Gastrocnemius medialis (tissue), 4 donors: Measurements from ENCODE around the gene RTEL1. TPM values are rescaled to one million over a fixed set of nuclear protein-coding genes. Genes with fewer than 3 reads are reported as not detected.

ENCODE experiments used
- ATAC-seq, 2 donors: fragments of 150-250 bp; one replicate each; pipeline ENCODE4 v1.9.1; 2016
- DNase-seq, 2 donors: peaks; one replicate each; pipeline ENCODE4 v3.0.0-alpha.2; 2019
- H3K27ac ChIP-seq, 4 donors: fragments of 200-600 bp; sonication (generic); 1 replicate in 1 of 4; 2 replicates in 3 of 4; pipeline ENCODE4 v1.5.1; 2016 to 2018; ENCODE audit warnings: mild to moderate bottlenecking in 2 of 4, moderate library complexity in 1 of 4
- H3K27me3 ChIP-seq, 3 donors: fragments of 200-600 bp; sonication (generic) in 2 of 3; 1 replicate in 1 of 3; 2 replicates in 2 of 3; pipeline versions ENCODE4 v1.5.1 to v1.6.0; 2016 to 2019; ENCODE audit warnings: mild to moderate bottlenecking in 1 of 3, moderate library complexity in 1 of 3
- H3K36me3 ChIP-seq, 2 donors: fragments of 200-600 bp; sonication (generic) in 1 of 2; one replicate each; pipeline ENCODE4 v1.5.1; 2017 to 2018
- H3K4me1 ChIP-seq, 2 donors: fragments of 200-600 bp; sonication (generic) in 1 of 2; one replicate each; pipeline ENCODE4 v1.5.1; 2016 to 2017; ENCODE audit warnings: mild to moderate bottlenecking in 2 of 2
- H3K4me3 ChIP-seq, 4 donors: fragments of 200-600 bp; sonication (generic) in 3 of 4; 1 replicate in 1 of 4; 2 replicates in 3 of 4; pipeline ENCODE4 v1.5.1; 2016 to 2019; ENCODE audit warnings: mild to moderate bottlenecking in 2 of 4
- H3K9me3 ChIP-seq, 3 donors: fragments of 200-600 bp; sonication (generic) in 2 of 3; 1 replicate in 1 of 3; 2 replicates in 2 of 3; pipeline ENCODE4 v1.5.1; 2016 to 2019
- POLR2A ChIP-seq, 2 donors: fragments of 450-650 bp; IDR thresholded peaks; one replicate each; pipeline ENCODE4 v1.6.1; 2017; ENCODE audit warnings: antibody characterized with exemption in 2 of 2, mild to moderate bottlenecking in 2 of 2, moderate library complexity in 2 of 2
- in situ Hi-C, 4 donors: fragments of 200-750 bp; cut with MboI; loops; one replicate each; pipeline versions ENCODE4 v1.15.0 to v1.8.0; 2017; ENCODE audit warnings: low sequenced_read_pairs in 4 of 4
- intact Hi-C: fragments of 100-400 bp; cut with DNase I; formaldehyde crosslinking; loops from one replicate; pipeline ENCODE4 v1.15.1; 2023; ENCODE audit warnings: low total_unique reads
- total RNA-seq, 4 donors: library from RNA; depleted of rRNA; stranded (reverse); fragments of >200 nt; gene quantifications; one replicate each; pipeline versions ENCODE4 v1.1.0 to v1.2.3, GENCODE V29; 2016
- TF ChIP-seq, protein P1 (sequence below), 5 experiments: fragments of 450-650 bp in 3 of 5; fragments of 200-600 bp in 2 of 5; sonication (generic) in 2 of 5; IDR thresholded peaks in 4 of 5; conservative IDR thresholded peaks in 1 of 5; 1 replicate in 4 of 5; 2 replicates in 1 of 5; pipeline ENCODE4 v1.5.1; 2016 to 2019; ENCODE audit warnings: antibody characterized with exemption in 5 of 5, mild to moderate bottlenecking in 3 of 5, moderate library complexity in 3 of 5

RTEL1 gene
- total RNA-seq, 4 donors from 2014 or later: 2.4 to 9.1 (median 6.0) TPM

DNA sequence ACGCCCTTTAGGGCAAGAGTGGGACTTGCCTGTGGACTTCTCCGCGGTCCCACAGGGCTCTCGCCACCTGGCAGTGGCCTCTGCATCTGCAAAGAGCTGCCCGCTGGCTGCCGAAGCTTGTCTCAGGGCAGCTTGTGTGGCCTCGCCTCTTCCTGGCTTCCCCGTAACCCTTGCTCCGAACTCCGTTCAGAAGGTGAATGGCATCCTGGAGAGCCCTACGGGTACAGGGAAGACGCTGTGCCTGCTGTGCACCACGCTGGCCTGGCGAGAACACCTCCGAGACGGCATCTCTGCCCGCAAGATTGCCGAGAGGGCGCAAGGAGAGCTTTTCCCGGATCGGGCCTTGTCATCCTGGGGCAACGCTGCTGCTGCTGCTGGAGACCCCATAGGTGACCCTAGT, 3.0 kb downstream of the RTEL1 start:
- DNase-seq: no peak
- Histone ChIP-seq H3K4me3 (no peak overlapping the region), H3K9me3 (no peaks in the 10 kb centered on the region), H3K4me1 (peaks cover 18 to 22% of the 10 kb centered on the region in 2 donors), H3K36me3 (peaks cover 0 to 22% of the 10 kb centered on the region in 2 donors), H3K27ac (no peak overlapping the region), H3K27me3 (no peaks in the 10 kb centered on the region)
- no peak for TF ChIP-seq POLR2A (IDR thresholded peaks at IDR 0.05)
- TF ChIP-seq, protein P1, sequence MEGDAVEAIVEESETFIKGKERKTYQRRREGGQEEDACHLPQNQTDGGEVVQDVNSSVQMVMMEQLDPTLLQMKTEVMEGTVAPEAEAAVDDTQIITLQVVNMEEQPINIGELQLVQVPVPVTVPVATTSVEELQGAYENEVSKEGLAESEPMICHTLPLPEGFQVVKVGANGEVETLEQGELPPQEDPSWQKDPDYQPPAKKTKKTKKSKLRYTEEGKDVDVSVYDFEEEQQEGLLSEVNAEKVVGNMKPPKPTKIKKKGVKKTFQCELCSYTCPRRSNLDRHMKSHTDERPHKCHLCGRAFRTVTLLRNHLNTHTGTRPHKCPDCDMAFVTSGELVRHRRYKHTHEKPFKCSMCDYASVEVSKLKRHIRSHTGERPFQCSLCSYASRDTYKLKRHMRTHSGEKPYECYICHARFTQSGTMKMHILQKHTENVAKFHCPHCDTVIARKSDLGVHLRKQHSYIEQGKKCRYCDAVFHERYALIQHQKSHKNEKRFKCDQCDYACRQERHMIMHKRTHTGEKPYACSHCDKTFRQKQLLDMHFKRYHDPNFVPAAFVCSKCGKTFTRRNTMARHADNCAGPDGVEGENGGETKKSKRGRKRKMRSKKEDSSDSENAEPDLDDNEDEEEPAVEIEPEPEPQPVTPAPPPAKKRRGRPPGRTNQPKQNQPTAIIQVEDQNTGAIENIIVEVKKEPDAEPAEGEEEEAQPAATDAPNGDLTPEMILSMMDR (IDR thresholded peaks at IDR 0.05 in 4 of 5, conservative IDR thresholded peaks at IDR 0.05 in 1 of 5): no peak
- no peak for ATAC-seq
- in situ Hi-C loops (no loop called here), intact Hi-C loops (no loop called here)

DNA sequence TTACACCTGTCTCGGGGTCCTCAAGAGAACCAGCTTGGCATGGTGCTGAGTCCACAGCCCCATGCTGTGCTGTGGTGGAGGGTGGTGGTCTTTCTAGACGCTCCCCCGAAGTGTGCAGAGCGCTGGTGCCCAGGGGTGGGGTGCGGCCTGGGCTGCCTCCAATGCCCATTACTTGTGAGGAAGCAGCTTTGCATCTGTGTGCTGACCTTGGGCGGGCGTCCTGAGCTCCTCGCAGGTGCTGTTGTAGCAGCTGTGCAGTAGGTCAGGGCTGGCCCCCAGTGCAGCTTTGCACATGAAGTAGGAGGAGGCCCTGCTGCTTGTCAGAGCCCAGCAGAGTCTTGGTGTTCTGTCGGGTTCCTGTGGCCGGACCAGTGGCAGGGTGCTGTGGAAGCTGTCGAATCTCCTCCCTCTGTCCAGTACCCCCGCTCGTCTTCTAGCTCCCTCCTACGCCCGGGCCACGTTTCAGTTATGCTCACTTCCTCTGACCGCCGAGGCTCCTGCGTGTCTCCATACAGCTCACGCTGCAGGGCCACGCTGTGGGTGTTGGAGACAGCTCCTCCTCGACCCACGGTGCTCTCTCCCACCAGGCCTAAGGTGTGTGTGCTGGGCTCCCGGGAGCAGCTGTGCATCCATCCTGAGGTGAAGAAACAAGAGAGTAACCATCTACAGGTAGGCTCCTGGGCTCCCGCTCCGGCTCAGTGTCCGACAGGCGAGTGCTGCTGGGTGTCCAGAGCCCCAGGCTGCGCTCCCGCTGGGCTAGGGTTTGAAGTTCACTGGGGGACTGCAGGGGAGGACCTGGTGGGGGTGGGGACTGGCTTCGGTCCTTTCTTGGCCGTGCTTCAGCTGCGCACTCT, 4.1 kb downstream of the RTEL1 start:
- TF ChIP-seq POLR2A (IDR thresholded peaks at IDR 0.05): no peak
- TF ChIP-seq, protein P1 (IDR thresholded peaks at IDR 0.05 in 4 of 5, conservative IDR thresholded peaks at IDR 0.05 in 1 of 5): no peak
- peaks cover 0 to 26% of the 10 kb centered on the region in 2 donors for H3K36me3 ChIP-seq
- ATAC-seq (no peak), DNase-seq (no peak)
- H3K4me1 ChIP-seq: peaks cover 12 to 18% of the 10 kb centered on the region in 2 donors
- intact Hi-C loops: no loop called here
- no peak overlapping the region for H3K27ac ChIP-seq
- no peaks in the 10 kb centered on the region for H3K27me3 ChIP-seq
- no peaks in the 10 kb centered on the region for H3K9me3 ChIP-seq
- in situ Hi-C loops: no loop called here
- H3K4me3 ChIP-seq: no peak overlapping the region

DNA sequence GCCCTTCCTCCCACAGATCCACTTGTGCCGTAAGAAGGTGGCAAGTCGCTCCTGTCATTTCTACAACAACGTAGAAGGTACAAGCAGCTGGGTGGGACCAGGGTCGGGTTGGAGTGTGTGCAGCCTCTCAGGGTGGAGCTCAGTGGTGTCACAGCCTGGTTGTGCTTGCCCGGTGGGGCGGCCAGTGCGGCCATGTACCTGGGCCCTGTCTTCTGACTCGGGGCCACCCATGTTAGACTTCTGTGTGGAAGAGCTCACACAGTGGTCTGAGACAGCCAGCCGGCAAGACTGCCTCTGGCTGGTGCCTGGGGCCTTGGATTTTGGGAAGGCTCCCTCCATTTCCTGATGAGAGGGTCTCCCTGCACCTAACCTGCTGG, 4.7 kb downstream of the RTEL1 start:
- H3K9me3 ChIP-seq: no peaks in the 10 kb centered on the region

DNA sequence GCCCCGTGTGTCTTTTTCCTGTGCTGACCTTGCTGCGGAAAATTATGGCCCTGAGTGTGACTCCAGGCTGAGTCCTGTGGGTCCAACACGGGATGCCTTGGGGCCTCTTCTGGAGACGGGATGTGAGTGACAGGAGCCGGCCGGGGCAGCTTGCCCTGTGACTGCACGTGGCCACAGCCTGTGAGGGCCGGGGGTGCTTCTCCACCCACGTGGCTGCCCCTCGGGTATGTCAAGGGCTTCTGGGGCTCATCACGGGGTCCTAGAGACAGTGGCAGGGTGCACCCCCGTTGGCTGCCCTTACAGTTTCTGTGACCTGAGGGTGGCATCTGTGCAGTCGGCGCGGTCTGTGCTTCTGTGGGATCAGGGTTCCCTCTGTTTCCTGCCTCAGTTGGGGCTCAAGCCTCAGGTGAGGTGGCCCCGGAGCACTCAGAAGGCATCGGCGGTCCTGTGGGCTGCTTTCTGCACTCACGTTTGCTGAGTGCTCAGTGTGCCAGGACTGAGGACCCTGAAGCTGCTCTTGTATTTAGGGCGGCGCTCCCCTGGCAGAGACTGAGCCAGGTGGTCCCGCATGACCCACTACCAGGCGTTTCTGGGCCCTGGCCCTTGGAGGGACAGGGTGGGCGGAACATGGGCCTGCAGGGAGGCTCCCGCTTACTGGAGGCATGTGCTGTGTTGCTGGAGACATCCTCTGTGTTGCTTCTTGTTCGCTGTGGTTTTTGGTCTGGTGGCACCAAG, 5.4 kb downstream of the RTEL1 start:
- intact Hi-C loops (no loop called here), in situ Hi-C loops (no loop called here)
- ATAC-seq: no peak
- no peak for TF ChIP-seq POLR2A (IDR thresholded peaks at IDR 0.05)
- TF ChIP-seq, protein P1 (IDR thresholded peaks at IDR 0.05 in 4 of 5, conservative IDR thresholded peaks at IDR 0.05 in 1 of 5): no peak
- no peak overlapping the region for H3K27ac ChIP-seq
- peaks cover 7 to 11% of the 10 kb centered on the region in 2 donors for H3K4me1 ChIP-seq
- DNase-seq: no peak
- H3K36me3 ChIP-seq: peaks cover 0 to 39% of the 10 kb centered on the region in 2 donors
- H3K9me3 ChIP-seq: no peaks in the 10 kb centered on the region
- no peak overlapping the region for H3K4me3 ChIP-seq
- H3K27me3 ChIP-seq: no peaks in the 10 kb centered on the region

More for the DNA sequence above, 4.7 kb downstream of the RTEL1 start:
- peaks cover 0 to 32% of the 10 kb centered on the region in 2 donors for H3K36me3 ChIP-seq
- TF ChIP-seq, protein P1 (IDR thresholded peaks at IDR 0.05 in 4 of 5, conservative IDR thresholded peaks at IDR 0.05 in 1 of 5): no peak
- no peak for TF ChIP-seq POLR2A (IDR thresholded peaks at IDR 0.05)
- ATAC-seq (no peak), DNase-seq (no peak)
- H3K27ac ChIP-seq: no peak overlapping the region
- H3K27me3 ChIP-seq: no peaks in the 10 kb centered on the region
- intact Hi-C loops (no loop called here), in situ Hi-C loops (no loop called here)
- no peak overlapping the region for H3K4me3 ChIP-seq
- H3K4me1 ChIP-seq: peaks cover 7 to 12% of the 10 kb centered on the region in 2 donors
